DOHH2 (cell line): Measurements from ENCODE around the gene GTF2F2.

Source experiments
- H3F3A ChIP-seq: fragments of 200-600 bp; sonication (generic), shearing (Covaris generic); 2 replicates; pipeline ENCODE4 v1.6.0; 2016; ENCODE audit warnings: antibody characterized with exemption, mild to moderate bottlenecking; ENCODE audit not compliant: control insufficient read depth, insufficient read depth
- H3K27ac ChIP-seq: fragments of 200-600 bp; sonication (generic); 2 replicates; pipeline ENCODE4 v1.5.1; 2014; ENCODE audit warnings: low read depth, mild to moderate bottlenecking, low read length, moderate library complexity
- H3K27me3 ChIP-seq: fragments of 200-600 bp; sonication (generic); 2 replicates; pipeline ENCODE4 v1.6.1; 2014; ENCODE audit warnings: mild to moderate bottlenecking, low read length, mixed read lengths; ENCODE audit not compliant: control insufficient read depth
- H3K36me3 ChIP-seq: fragments of 200-600 bp; sonication (generic); 2 replicates; pipeline ENCODE4 v1.6.1; 2014; ENCODE audit warnings: mild to moderate bottlenecking, low read length, moderate library complexity, mixed read lengths; ENCODE audit not compliant: control insufficient read depth
- H3K4me1 ChIP-seq: fragments of 200-600 bp; sonication (generic); 2 replicates; pipeline ENCODE4 v1.6.1; 2014; ENCODE audit warnings: mild to moderate bottlenecking, low read length, mixed read lengths; ENCODE audit not compliant: control insufficient read depth
- H3K4me2 ChIP-seq: fragments of 200-600 bp; sonication (generic); 2 replicates; pipeline ENCODE4 v1.6.0; 2014; ENCODE audit warnings: mild to moderate bottlenecking, low read length, moderate library complexity
- H3K4me3 ChIP-seq: fragments of 200-600 bp; sonication (generic); 2 replicates; pipeline ENCODE4 v1.5.1; 2014; ENCODE audit warnings: mild to moderate bottlenecking, low read length, mixed read lengths
- H3K79me2 ChIP-seq: fragments of 200-600 bp; sonication (generic); 2 replicates; pipeline ENCODE4 v1.6.1; 2014; ENCODE audit warnings: mild to moderate bottlenecking, low read length, mixed read lengths; ENCODE audit not compliant: control insufficient read depth
- H3K9me2 ChIP-seq: fragments of 200-600 bp; sonication (generic); replicated peaks from 2 replicates; pipeline ENCODE4 v1.6.1; 2014; ENCODE audit warnings: mild to moderate bottlenecking, low read length, mixed read lengths; ENCODE audit not compliant: control insufficient read depth
- H3K9me3 ChIP-seq: fragments of 200-600 bp; sonication (generic); 2 replicates; pipeline ENCODE4 v1.6.1; 2014; ENCODE audit warnings: antibody characterized with exemption, low read length, mixed read lengths; ENCODE audit not compliant: control insufficient read depth, insufficient read depth
- H4K20me1 ChIP-seq: fragments of 200-600 bp; sonication (generic); 2 replicates; pipeline ENCODE4 v1.6.0; 2014; ENCODE audit warnings: low read depth, mild to moderate bottlenecking, antibody characterized with exemption, low read length, moderate library complexity; ENCODE audit not compliant: control insufficient read depth, insufficient read depth
- EZH2phosphoT487 ChIP-seq: fragments of 200-600 bp; sonication (generic); IDR thresholded peaks from 2 replicates; pipeline ENCODE4 v1.6.1; 2017; ENCODE audit warnings: borderline replicate concordance, mild to moderate bottlenecking, antibody characterized with exemption, low read length, moderate library complexity, mixed read lengths
- TF ChIP-seq, protein P1 (sequence below): fragments of 200-600 bp; sonication (generic); IDR thresholded peaks from one replicate; pipeline ENCODE4 v1.5.1; 2014; ENCODE audit warnings: antibody characterized with exemption, mild to moderate bottlenecking, low read depth, low read length; ENCODE audit not compliant: poor library complexity, severe bottlenecking

The GTF2F2 gene

DNA sequence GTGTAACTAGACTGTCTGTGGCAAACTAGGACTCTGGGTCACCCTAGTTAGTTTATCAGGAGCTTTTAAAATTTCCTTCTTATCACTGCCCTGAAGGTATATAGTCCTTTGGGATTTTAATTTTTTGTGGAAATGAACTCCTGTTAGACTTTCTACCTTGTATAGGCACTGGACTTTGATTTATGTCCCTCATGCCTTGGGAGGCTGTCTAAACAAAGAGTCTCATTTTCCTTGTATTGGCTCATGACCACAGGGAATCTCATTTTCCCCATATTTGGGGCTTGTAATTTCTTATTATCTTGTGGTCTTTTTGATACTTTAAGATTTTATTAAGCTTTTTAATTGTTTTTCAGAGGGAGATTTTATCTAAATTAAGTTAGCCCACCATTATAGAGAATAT is 59.1 kb downstream of the GTF2F2 start:
- no peaks in the 10 kb centered on the region for H3K9me2 ChIP-seq
- peaks cover 7% of the 10 kb centered on the region for H3K4me1 ChIP-seq
- TF ChIP-seq EZH2phosphoT487, result no peak
- TF ChIP-seq, protein P1, sequence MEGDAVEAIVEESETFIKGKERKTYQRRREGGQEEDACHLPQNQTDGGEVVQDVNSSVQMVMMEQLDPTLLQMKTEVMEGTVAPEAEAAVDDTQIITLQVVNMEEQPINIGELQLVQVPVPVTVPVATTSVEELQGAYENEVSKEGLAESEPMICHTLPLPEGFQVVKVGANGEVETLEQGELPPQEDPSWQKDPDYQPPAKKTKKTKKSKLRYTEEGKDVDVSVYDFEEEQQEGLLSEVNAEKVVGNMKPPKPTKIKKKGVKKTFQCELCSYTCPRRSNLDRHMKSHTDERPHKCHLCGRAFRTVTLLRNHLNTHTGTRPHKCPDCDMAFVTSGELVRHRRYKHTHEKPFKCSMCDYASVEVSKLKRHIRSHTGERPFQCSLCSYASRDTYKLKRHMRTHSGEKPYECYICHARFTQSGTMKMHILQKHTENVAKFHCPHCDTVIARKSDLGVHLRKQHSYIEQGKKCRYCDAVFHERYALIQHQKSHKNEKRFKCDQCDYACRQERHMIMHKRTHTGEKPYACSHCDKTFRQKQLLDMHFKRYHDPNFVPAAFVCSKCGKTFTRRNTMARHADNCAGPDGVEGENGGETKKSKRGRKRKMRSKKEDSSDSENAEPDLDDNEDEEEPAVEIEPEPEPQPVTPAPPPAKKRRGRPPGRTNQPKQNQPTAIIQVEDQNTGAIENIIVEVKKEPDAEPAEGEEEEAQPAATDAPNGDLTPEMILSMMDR, result no peak
- H4K20me1 ChIP-seq, result no peaks in the 10 kb centered on the region
- H3K36me3 ChIP-seq, result peaks cover 11% of the 10 kb centered on the region
- no peak overlapping the region for H3K4me2 ChIP-seq
- peaks cover 15% of the 10 kb centered on the region; the same call in 1 of the 2 replicates for H3K79me2 ChIP-seq
- no peaks in the 10 kb centered on the region for H3F3A ChIP-seq
- H3K9me3 ChIP-seq, result no peaks in the 10 kb centered on the region
- H3K27me3 ChIP-seq, result no peaks in the 10 kb centered on the region
- no peak overlapping the region for H3K4me3 ChIP-seq
- H3K27ac ChIP-seq, result no peak overlapping the region

- H3K27ac ChIP-seq, result no peak overlapping the region
- H3K4me2 ChIP-seq, result no peak overlapping the region
- no peaks in the 10 kb centered on the region for H4K20me1 ChIP-seq
- no peaks in the 10 kb centered on the region for H3K27me3 ChIP-seq
- no peaks in the 10 kb centered on the region for H3K9me2 ChIP-seq
- TF ChIP-seq EZH2phosphoT487, result no peak
- TF ChIP-seq, protein P1, result no peak
- H3K4me1 ChIP-seq, result peaks cover 15% of the 10 kb centered on the region
- H3K36me3 ChIP-seq, result peaks cover 15% of the 10 kb centered on the region; the same call in 1 of the 2 replicates
- no peaks in the 10 kb centered on the region for H3K9me3 ChIP-seq
- H3K4me3 ChIP-seq, result no peak overlapping the region
- no peaks in the 10 kb centered on the region for H3F3A ChIP-seq
- peaks cover 15% of the 10 kb centered on the region; the same call in 1 of the 2 replicates for H3K79me2 ChIP-seq
Observed at GRCh38 chr13:45180303-45180702, 60.0 kb downstream of the GTF2F2 start.

DNA sequence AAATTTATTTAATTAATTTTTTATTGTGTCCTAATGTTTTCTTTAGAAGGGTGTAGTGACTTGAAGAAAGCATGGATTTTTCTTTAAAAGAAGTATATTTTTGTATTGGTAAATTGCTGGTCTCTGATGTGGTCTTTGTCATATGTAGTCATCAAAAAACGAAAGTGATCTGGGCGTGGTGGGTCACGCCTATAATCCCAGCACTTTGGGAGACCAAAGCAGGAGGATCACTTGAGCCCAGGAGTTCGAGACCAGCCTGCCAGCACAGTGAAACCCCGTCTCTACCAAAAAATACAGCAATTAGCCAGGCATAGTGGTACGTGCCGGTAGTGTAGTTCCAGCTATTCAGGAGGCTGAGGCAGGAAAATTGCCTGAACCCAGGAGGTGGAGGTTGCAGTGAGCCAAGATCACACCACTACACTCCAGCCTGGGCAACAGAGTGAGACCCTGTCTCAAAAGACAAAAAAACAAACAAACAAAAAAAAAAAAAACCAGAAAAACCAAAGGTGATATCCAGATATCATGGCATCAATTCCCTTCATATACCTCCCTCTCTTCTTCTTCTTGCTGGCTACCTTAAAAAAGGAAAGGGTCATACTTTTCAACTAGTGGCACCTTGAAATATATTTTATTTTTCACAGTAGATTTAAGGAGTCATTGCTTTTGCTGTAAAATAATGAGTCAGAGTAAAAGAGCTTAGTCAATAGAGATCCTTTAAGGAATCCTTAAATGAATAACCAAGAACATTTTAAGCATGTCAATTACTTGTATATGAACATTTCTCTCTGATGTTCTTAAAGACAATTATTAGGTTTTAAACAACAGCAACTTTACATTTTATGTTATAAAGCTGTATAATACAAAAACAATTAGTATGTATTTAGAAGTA is 60.6 kb downstream of the GTF2F2 start:
- Histone ChIP-seq H3K79me2 (peaks cover 12% of the 10 kb centered on the region; the same call in 1 of the 2 replicates), H3K4me3 (no peak overlapping the region), H3K36me3 (peaks cover 15% of the 10 kb centered on the region; the same call in 1 of the 2 replicates), H3K4me1 (peaks cover 15% of the 10 kb centered on the region), H3K9me3 (no peaks in the 10 kb centered on the region), H3F3A (no peaks in the 10 kb centered on the region), H3K4me2 (no peak overlapping the region), H3K27me3 (no peaks in the 10 kb centered on the region), H3K27ac (no peak overlapping the region), H3K9me2 (no peaks in the 10 kb centered on the region), H4K20me1 (no peaks in the 10 kb centered on the region)
- TF ChIP-seq EZH2phosphoT487, result no peak
- TF ChIP-seq, protein P1, result no peak
